GM18517 (cell line): ENCODE data around the gene POLD2.

ENCODE experiments used
- ATAC-seq: cut with Tn5 transposase; IDR thresholded peaks from one replicate; pipeline ENCODE4 v1.9.1; 2021; ENCODE audit warnings: mild to moderate bottlenecking, moderate library complexity; ENCODE audit not compliant: unreplicated experiment

Gene POLD2

DNA sequence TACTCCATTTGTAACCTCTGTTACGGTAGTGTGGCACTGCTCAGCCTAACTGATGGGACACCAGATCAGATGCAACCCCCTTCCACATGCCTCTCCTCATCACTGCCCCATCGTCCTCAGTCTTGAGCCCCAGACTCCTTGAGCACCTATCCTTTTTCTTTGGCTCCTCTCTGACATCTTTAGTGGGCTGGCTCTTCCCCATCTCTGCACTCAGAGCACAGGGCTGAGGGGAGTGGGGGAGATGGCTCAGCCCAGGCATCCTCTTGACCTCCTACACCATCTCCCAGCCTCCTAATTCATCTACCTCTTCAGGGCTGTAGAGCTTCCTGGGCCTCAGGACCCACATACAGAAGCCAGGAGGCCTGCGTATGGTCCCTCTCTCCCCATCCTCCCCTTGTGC is 39.6 kb downstream of the POLD2 start:
- no peak for ATAC-seq

DNA sequence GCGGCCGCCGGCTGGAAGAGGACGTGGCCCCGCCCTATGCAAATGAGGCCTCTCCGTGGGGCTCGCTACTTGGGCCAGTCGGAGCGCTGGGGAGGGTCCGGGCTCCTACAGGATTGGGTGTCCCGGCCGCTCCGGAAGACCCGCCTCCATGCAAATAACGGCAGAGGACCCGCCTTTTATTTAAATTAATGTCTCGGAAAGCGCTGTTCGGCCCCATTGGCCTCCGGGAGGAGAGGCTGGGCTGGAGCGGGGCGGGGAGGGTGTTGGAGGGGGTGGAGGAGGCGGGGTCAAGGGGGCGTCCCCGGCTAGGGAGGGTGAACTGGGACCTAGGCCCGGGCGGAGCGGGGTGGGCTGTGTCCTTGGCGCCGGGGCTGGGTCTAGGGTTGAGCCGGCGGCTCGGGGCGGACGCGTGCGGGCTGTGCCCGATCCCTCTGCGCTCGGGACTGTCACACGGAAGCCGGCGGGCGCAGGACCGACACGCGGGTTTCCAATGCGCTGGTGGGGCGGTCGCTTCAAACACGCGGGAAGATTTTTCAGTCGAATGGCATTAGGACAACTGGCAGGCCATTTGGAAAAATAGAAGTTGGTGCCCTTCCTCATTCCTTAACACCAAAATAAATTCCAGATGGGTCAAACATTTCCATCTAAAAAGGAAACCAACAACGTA is 40.7 kb downstream of the POLD2 start:
- peak; percentile 86 for ATAC-seq

DNA sequence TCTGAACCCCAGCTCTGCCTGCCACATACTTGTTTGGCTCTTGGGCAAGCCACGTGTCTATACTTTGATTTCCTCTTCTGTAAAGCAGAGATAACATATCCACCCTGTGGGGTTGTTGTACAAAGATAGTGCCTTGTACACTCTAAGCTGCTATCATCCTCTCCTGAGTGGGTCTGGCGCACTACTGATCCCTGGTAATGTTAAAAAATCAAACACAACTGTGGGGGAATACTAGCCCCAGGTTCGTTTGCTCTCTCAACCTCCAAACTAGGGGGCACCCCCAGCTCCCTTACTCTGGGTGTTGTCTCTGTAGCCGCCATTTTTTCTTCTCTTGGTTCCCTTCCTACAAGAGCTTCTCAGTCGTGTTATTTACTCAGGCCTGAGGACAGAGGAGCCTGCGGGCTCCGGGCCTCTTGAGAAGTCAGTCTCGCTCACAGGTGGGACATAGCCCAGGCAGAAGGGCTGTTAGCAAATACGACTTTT is 42.0 kb downstream of the POLD2 start:
- ATAC-seq = no peak

DNA sequence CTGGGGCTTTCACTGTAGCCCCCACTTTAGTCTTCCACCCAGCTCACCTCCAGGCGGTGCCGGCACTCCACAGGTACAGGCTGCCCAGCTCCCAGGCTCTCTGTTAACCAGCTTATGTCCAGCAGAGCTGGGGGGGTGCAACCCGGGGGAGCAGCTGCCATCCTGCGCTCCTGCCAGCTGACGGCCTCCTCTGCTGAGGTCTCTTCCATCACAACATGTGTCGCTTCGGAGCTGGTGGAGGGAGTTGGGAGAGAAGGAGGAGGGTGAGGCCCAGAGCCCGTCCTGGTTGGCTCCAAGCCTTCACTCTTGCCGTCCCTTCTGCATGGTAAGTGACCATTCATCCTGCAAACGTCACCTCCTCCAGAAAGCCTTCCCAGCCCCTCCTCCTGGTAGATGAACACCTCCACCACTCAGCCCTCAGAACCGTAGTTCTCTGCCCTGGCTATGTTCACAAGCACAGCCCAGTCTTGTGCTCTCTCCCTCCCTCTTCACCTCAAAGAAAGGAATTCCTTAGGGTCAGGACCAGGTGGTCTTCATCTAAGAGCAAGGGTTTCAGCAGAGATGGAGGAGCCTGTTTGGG is 42.6 kb downstream of the POLD2 start:
- no peak for ATAC-seq

DNA sequence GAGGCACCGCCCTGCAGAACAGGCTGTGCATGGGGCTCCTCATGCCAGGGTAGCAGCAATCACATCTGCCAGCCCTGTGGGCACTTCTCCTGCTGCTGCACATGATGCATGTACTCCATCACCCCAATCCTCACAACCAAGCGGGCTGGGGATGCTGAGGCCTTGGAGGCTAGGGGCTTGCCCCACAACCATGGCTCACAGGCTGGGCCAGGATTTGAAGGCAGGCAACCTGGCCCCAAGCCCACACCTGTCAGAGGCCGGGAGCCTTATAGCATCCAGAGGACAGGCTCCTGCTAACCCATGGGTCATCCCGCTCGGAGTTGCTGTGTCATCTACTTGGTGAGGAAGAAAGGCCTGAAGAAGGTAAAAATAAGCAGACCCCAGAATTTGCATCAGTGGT is 43.2 kb downstream of the POLD2 start:
- ATAC-seq = no peak

DNA sequence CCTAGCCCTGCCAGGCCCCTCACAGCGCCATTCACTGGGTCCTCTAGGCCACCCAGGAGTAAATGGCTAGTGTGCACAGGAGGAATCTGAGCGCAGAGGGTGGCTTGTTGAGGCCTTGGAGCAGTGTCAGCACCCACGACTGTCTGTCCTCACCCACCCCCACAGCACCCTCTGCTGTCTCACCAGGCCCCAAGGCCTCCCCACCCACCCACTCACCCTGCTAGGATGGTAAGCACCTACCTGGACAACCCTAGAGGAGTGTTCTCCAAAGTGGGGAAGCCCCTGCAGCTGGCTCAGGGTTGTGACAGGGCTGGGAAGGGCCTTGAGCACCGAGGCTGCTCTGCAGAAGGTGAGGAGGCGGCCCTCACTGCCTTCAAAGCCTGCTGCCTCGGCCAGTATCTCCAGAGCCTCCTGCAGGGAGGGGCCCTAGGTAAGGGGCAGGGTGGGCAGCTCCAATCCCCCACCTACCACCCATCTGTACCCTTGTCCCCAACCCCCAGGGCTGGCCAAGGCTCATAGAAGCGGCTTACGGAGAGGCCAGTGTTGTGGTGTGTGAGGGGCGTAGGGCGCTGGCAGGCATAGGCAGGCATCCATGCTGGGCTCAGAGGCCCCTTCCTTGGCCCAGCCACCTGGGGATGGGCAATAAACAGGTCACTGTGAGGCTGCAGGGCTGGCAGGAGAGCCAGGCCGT is 43.9 kb downstream of the POLD2 start:
- no peak for ATAC-seq

DNA sequence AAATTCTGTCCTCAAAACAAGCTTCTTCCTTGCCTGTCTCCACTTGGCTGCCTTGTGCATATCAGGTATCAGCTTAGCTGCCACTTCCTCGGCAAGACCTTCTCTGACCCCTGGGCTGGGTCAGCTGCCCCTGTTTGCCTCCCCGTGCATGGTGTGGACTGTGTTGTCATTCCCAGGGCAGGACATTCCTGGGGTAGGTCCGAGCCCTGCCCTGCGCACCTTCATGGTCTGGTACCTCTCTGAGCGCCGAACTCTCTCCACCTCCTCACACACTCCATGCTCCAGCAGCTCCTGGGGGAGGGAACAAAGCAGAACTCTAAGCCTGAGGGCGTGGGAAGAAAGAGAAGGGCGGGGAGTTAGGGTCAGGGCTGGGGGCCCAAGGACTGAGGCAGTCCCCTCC is 44.8 kb downstream of the POLD2 start:
- ATAC-seq = no peak

DNA sequence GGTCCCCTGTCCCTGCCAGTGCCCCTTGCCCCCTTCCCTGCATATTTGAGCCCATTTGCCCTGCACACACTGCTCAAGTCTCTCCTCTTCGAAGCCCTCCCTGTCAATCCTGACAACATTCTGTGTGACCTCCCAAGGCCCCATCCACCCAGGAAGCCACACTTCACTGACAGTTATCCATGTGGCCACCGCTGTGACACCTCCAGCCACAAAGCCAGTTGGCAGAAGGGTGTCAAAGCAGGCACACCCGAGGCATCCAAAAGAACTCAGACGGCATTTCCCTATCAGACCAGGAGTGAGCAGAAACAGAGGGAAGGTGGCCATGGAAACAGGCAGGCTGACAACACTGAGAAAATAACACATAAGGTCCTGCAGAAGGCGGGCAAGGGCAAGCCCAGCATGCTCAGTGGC is 45.7 kb downstream of the POLD2 start:
- no peak for ATAC-seq

DNA sequence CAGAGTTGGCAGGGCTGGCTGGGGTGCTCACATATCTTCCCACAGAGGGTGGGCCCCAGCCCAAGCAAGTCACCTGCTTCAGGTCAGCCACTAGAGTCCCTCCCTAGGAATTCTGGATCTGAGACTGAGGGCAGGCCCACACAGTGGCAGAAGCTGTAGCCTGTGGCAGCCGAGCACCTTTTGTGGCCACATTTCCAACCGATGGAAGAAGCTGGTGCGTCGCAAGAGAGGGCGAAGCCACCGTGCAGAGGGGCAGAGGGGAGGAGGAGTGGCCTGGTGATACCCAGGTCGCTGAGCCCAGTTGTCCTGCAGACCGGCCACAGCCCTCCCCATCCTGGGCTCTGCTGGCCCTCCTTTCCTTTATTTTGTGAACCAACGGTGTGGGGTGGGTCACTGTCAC is 46.3 kb downstream of the POLD2 start:
- no peak for ATAC-seq

DNA sequence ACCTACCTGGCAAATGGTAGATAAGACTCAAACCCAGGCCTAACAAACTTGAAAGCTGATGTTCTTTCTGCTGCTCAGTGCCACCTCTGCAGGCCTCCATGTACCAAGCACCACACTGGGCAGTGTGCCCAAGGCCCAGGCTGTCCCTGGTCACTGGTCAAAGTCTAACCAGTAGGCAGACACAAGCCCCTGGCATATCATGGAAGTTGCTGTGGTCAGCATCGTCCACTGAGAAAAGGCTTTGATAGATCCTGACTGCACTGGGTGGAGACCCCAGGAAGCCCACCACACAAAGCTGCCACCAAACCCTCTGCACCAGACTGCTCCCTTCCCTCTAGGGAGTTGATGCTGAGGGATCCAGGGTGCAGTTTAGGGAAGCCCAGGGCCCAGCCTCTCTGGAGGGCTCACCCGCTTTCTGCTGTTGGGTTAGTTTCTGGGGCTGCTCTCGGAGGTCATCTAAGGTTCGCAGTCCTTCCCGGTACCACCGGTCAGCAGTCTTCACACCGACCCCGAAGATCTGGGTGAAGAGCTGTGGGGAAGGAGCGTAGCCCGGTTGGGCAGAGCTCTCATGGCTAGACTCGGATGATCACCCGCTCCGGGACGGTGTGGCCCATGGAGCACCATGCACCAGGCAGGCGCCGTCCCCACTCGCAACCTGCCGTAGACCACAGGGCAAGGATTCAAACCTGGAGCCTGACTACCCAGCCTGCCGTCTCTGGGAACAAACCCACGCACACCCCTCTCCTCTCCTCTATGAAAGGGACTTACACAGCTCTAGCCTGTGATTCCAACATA is 47.0 kb downstream of the POLD2 start:
- ATAC-seq = no peak

DNA sequence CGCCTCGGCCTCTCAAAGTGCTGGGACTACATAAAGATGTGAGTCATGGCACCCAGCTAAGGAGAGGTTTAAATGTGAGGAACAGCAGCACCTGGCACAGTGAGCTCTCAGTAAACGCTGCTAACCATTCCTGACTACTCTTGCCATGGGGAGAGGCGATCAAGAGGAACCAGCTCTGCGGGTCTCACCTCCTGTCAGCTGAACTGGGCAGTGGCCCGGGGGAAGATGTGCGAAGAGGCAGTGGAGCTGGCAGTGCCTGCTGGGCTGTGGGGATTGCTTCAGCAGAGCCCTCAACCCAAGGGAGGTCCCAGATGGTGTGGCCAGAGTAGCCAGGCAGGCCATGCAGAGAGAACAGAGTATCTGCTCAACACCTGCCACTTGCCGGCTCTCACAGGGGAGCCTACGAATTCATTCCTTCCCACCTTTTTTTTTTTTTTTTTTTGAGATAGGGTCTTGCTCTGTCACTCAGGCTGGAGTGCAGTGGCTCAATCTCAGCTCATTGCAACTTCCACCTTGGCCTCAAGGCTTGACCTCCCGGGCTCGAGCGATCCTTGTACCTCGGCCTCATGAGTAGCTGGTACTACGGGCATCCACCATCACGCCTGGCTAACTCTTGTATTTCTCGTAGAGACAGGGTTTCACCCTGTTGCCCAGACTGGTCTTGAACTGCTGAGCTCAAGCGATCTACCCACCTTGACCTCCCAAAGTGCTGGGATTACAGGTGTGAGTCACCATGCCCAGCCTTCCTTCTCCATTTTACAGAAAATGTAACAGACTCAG is 47.9 kb downstream of the POLD2 start:
- ATAC-seq = no peak

DNA sequence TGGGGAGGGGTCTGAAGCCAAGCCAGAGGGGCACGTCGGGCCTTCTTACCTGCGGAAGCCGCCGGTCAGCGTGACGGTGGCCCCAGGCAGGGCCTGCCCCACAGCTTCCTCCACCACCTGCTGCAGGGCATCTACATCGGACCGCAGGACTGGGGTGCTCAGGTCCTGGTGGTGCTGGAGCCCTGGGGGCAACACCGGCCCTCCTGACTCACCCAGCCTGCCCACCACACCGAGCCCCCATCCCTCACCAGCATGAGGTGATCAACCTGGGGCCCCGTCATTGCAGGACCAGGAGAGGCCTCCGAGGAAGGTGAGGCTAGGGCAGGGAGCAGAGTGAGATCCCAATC is 49.0 kb downstream of the POLD2 start:
- ATAC-seq = no peak

DNA sequence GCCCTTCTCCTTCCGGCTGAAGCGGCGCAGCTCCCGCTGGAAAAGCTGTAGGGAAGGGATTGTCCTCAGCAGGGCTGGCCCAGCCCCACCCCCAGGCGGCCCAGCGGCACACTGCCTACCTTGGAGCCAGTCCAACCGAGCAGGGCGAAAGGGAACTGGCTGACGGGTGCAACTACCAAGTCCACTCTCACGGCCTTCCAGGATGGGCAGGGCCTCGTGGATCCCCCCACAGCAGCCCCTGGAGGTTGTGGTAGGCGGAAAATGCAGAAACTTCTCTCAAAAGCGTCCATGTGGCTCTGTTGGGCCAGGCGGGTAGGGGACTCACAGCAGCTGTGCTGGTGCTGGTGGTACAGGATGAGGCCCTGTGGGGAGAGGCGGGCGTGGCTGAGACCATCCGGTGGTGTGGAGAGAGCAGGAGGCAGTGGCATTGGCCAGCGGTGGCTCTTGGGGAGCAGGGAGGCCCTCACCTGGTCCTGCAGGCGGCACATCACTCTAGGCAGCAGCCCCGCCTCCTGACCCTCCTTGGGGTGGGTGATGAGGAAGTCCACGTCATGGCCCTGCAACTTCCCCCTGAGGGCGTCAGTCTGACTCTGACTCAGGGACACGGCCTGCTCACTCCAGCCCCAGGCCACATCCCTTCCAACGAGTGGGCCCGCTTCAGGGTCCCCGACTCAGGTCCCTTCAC is 49.5 kb downstream of the POLD2 start:
- ATAC-seq = peak; percentile 64

DNA sequence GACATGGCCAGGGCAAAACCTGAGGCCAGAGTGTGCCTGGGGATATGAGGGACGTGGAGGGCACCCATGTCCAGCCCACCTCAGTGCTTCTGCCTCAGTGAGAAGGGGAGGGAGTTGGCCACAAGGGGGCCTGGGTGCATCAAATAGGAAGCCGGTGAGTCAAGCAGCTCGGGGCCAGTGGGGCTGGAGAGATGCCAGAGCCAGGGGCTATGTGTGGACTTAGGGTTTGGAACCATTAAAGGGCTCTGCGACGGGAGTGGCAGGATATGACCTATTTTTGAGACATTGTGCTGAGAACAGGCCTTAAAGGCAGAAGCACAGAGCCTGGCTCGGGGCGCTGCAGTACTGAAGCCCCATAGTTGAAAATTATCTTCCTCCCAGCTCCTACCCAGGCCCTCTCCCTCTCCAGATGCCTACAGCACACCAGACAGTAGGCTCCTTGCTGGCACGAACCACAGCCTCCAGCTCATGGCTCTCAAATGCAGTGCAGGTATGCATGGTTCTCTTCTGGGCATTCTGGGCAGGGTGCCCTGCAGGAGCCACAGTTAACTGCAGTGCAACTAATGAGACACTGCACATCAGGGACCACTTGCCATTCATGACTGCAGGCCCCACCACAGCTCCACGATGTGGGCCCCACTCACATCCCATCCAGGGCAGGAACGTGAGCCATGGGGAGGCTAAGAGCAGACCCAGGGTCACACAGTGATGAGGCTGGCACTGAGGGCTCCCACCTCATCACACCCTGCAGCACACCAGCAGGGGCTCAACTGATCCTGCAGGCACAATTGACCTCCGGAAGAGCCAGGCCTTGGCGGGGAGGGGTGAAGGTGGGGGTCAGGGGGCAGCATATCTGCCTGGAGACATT is 50.8 kb downstream of the POLD2 start:
- no peak for ATAC-seq

DNA sequence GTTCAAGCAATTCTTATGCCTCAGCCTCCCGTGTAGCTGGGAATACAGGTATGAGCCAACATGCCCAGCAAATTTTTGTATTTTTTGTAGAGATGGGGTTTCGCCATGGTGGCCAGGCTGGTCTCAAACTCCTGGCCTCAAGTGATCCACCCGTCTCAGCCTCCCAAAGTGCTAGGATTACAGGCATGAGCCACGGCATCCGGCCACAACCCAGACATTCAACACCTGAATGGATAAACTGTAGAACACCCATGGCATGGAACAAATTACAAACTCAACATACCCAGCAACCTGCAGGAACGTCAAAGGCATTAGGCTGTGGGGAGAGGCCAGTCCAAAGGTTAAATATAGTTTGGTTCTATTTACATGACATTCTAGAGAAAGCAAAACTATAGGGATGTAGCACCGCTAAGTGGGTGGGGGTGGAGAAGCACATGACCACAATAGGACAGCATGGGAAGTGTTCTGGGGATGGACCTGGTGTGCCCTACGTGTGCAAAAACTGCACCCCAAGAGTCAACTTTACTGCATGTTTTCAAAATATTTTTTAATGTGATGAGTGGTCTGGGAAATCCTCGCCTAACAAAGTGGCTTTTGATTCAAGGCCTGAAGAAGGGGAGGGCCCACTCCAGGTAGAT is 51.5 kb downstream of the POLD2 start:
- ATAC-seq = no peak

DNA sequence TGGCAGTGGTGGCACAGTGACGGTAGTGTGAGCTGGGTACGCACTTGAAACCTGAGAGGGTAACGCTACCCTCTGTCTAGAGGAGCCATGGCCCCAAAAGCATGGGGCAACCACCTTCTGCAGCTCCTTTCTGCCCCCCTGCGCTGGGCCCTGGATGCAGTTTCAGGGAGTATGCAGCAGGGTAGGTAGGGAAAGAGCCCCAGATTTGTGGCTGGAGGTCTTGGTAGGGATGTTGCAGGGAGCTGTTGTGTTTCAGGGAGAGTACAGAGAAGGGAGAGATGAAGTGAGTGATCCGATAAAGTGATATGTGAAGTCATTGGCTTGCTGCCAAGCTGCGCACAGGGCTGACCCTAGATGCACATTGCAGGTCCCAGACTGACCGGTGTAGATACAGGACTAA is 55.3 kb downstream of the POLD2 start:
- ATAC-seq = no peak

DNA sequence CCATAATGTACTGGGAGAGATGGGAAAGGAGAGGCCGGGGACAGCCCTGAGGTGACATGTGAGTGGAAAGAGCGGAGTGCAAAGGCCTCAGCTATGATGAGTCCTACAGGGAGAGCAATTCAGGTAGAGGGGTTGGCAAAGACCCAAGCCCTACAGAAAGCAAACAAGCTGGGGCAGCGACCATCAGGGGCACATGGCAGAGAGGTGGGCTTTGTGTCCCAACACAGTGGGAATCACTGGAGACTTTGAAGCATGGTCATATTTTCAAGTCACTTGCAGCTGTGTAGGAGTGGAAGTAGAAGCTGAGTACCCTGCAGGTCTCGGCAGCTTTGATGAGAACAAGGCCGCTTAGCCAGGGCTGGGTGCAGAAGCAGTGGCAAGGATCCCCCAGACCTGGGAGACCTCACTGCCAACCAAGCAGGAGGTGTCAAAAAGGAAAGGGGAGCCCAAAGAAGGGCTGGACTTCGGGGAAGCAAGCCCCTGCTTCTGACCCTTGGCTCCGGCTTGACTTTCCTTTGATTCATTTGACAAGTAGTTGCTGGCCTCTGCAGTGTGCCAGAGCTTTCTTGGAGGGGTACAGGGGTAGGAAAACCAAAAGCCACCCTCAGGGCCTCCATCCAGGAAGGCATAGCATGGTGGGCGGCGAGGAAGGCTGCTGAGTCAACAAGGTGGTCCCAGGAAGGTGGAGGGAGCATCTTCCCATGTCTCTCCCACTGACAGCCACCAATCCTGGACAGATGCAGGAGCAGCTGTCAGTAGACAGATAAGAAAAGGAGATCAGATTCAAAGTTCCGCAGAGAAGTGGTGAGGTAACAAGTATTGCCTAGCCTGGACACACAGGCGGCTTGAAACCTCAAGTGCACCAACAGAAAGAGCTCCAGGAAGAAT is 56.0 kb downstream of the POLD2 start:
- ATAC-seq = no peak

DNA sequence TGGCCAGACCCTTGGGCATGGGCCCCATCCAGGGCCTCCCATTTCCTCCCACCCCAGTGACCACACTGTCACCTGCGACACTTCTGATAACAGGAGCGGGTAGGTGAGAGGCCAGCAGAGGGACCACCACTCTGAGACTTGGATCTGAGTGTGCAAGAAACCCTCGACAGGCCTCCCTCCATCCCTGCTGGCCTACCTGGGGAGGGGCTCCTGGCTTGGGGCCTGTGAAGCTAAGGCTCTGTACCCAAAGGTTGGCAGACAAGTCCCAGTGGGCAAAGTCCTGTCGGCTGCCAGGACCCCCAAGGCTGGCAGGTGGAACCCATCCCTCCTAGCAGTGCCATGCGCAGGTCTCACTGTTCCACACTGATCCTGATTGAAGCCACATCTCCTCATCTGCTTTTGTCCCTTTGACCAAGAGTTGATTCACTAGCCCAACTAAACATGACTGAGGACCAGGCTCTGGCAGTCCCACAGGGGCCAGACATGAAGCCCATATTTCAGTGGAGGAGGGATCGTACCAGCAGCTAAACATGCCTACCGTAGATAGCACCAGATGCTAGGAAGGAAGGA is 56.8 kb downstream of the POLD2 start:
- no peak for ATAC-seq
